Mesenchymal stem cell (in vitro differentiated cells and primary cell): Measurements from ENCODE around the gene GLP2R.

Source experiments
- DNase-seq: peaks from one replicate; pipeline ENCODE4 v3.0.0-alpha.2; 2013
- H2AFZ ChIP-seq: one replicate; pipeline ENCODE4 v1.6.1; 2013; ENCODE audit warnings: low read depth, mild to moderate bottlenecking, control low read depth, inconsistent platforms, low read length, moderate library complexity
- H2AK5ac ChIP-seq: 2 replicates; pipeline ENCODE4 v1.6.1; 2013; ENCODE audit warnings: low read length, moderate library complexity, mild to moderate bottlenecking, inconsistent platforms; ENCODE audit not compliant: severe bottlenecking
- H2BK120ac ChIP-seq: one replicate; pipeline ENCODE4 v1.6.1; 2013; ENCODE audit warnings: low read depth, mild to moderate bottlenecking, inconsistent platforms, low read length, moderate library complexity
- H2BK12ac ChIP-seq, 2 experiments: one replicate each; pipeline ENCODE4 v1.6.1; 2013; ENCODE audit warnings: inconsistent platforms in 2 of 2, low read length in 2 of 2, mild to moderate bottlenecking in 2 of 2, moderate library complexity in 2 of 2, control low read depth in 1 of 2
- H2BK15ac ChIP-seq: one replicate; pipeline ENCODE4 v1.6.1; 2013; ENCODE audit warnings: mild to moderate bottlenecking, low read depth, inconsistent platforms; ENCODE audit not compliant: poor library complexity, severe bottlenecking
- H2BK5ac ChIP-seq: 2 replicates; pipeline ENCODE4 v1.6.1; 2013; ENCODE audit warnings: low read depth, mild to moderate bottlenecking, low read length, control low read depth, inconsistent platforms; ENCODE audit not compliant: poor library complexity, severe bottlenecking
- H3K14ac ChIP-seq, 2 experiments: one replicate each; pipeline ENCODE4 v1.6.1; 2013; ENCODE audit warnings: inconsistent platforms in 2 of 2, low read length in 2 of 2, control low read depth in 1 of 2, mild to moderate bottlenecking in 1 of 2, moderate library complexity in 1 of 2
- H3K18ac ChIP-seq, 2 experiments: one replicate each; pipeline ENCODE4 v1.6.1; 2013; ENCODE audit warnings: inconsistent platforms in 2 of 2, low read length in 2 of 2, control low read depth in 1 of 2, low read depth in 1 of 2, mild to moderate bottlenecking in 1 of 2
- H3K23ac ChIP-seq, 2 experiments: one replicate each; pipeline ENCODE4 v1.6.1; 2013; ENCODE audit warnings: inconsistent platforms in 2 of 2, low read length in 2 of 2, mild to moderate bottlenecking in 2 of 2, moderate library complexity in 2 of 2, control low read depth in 1 of 2
- H3K27ac ChIP-seq: 2 replicates; pipeline ENCODE4 v1.5.1; 2013; ENCODE audit warnings: mild to moderate bottlenecking, moderate library complexity, low read length, control low read depth, inconsistent platforms; ENCODE audit not compliant: poor library complexity, severe bottlenecking
- H3K27me3 ChIP-seq, 2 experiments: 2 replicates each; pipeline versions ENCODE4 v1.6.1 to v1.7.0; 2013; ENCODE audit warnings: low read length in 2 of 2, mild to moderate bottlenecking in 2 of 2, moderate library complexity in 2 of 2, control low read depth in 1 of 2, inconsistent platforms in 1 of 2; ENCODE audit not compliant: control insufficient read depth in 1 of 2, insufficient read depth in 1 of 2
- H3K36me3 ChIP-seq, 2 experiments: 2 replicates each; pipeline versions ENCODE4 v1.6.1 to v1.7.0; 2013; ENCODE audit warnings: low read length in 2 of 2, control low read depth in 1 of 2, inconsistent platforms in 1 of 2, low read depth in 1 of 2, mild to moderate bottlenecking in 1 of 2; ENCODE audit not compliant: insufficient read depth in 2 of 2, control insufficient read depth in 1 of 2
- H3K4ac ChIP-seq, 2 experiments: one replicate each; pipeline ENCODE4 v1.6.1; 2013; ENCODE audit warnings: inconsistent platforms in 2 of 2, low read length in 2 of 2, mild to moderate bottlenecking in 2 of 2, moderate library complexity in 2 of 2, control low read depth in 1 of 2, low read depth in 1 of 2
- H3K4me1 ChIP-seq: 2 replicates; pipeline ENCODE4 v1.6.1; 2013; ENCODE audit warnings: low read depth, low read length, control low read depth; ENCODE audit not compliant: control insufficient read depth, insufficient read depth
- H3K4me2 ChIP-seq: 2 replicates; pipeline ENCODE4 v1.6.1; 2013; ENCODE audit warnings: low read length, mild to moderate bottlenecking, inconsistent platforms; ENCODE audit not compliant: poor library complexity, severe bottlenecking
- H3K4me3 ChIP-seq, 2 experiments: 2 replicates each; pipeline versions ENCODE4 v1.5.1 to v1.7.0; 2013; ENCODE audit warnings: low read length in 2 of 2, mild to moderate bottlenecking in 2 of 2, control low read depth in 1 of 2, low read depth in 1 of 2; ENCODE audit not compliant: insufficient read depth in 1 of 2
- H3K79me1 ChIP-seq: replicated peaks from 2 replicates; pipeline ENCODE4 v1.6.1; 2013; ENCODE audit warnings: mild to moderate bottlenecking, control low read depth, low read length, inconsistent platforms; ENCODE audit not compliant: poor library complexity, severe bottlenecking
- H3K9ac ChIP-seq: 2 replicates; pipeline ENCODE4 v1.7.0; 2013; ENCODE audit warnings: mild to moderate bottlenecking, low read length, moderate library complexity
- H3K9me3 ChIP-seq: 2 replicates; pipeline ENCODE4 v1.7.0; 2013; ENCODE audit warnings: mild to moderate bottlenecking, low read length; ENCODE audit not compliant: control insufficient read depth
- H4K8ac ChIP-seq: one replicate; pipeline ENCODE4 v1.6.1; 2013; ENCODE audit warnings: inconsistent platforms, mild to moderate bottlenecking, low read length, moderate library complexity
- H4K91ac ChIP-seq: one replicate; pipeline ENCODE4 v1.6.1; 2013; ENCODE audit warnings: mild to moderate bottlenecking, low read length, inconsistent platforms
- WGBS: methylation state at CpG from one replicate; pipeline ENCODE4 v1.1.7; 2013; ENCODE audit warnings: mixed read lengths; 5-methylcytosine and 5-hydroxymethylcytosine counted together

Gene GLP2R

DNA sequence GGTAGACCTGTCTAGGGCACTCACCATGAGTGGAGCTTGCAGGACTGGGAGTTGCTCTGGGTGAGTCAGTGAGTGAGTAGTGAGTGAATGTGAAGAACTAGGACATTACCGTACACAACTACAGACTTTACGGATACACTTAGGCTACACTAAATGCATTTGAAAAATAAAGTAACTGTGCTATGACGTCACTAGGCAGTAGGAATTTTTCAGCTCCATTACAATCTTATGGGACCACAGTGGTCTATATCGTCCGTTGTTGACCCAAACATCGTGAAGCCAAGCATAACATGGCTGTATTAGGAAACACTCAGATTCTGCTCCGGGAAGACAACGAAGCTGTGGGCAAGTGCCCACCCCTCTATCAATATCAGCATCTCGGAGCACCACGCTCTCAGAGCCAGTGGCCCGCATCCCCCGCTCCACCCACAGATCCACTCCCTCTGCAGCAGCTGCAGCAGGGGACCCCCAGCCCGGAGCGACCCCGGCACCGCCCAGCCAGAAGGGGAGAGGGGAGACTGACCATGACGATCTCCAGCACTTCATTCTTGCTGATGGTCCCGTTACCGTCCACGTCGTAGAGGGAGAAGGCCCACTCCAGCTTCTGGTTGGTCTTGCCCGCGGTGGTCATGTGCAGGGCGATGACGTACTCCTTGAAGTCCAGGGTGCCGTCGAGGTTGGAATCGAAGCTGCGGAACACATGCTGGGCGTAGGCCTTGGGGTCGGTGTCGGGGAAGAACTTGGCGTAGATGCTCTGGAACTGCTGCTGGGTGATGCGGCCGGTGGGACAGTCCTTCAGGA lies 78.8 kb downstream of the GLP2R start:
- 96% methylated on average over 35 of the region's 35 CpGs for WGBS
- Histone ChIP-seq H2BK15ac (peak overlapping the region; percentile 36), H3K4me1 (peaks cover 22% of the 10 kb centered on the region), H3K18ac (no peak overlapping the region), H2AK5ac (no peak overlapping the region), H3K27ac (no peak overlapping the region), H2BK12ac (peak overlapping the region; percentile 4 to 38), H3K27me3 (peaks cover 0 to 9% of the 10 kb centered on the region in 2 experiments), H3K4me2 (no peak overlapping the region), H3K4ac (no peak overlapping the region), H3K14ac (no peak overlapping the region), H4K8ac (peak overlapping the region; percentile 31), H2BK5ac (no peak overlapping the region), H3K79me1 (no peaks in the 10 kb centered on the region), H3K9me3 (no peaks in the 10 kb centered on the region), H2BK120ac (no peak overlapping the region), H3K23ac (no peak overlapping the region), H3K4me3 (no peak overlapping the region), H4K91ac (no peak overlapping the region), H2AFZ (no peak overlapping the region), H3K36me3 (peaks cover 0 to 3% of the 10 kb centered on the region in 2 experiments), H3K9ac (no peak overlapping the region)
- DNase-seq = no peak

DNA sequence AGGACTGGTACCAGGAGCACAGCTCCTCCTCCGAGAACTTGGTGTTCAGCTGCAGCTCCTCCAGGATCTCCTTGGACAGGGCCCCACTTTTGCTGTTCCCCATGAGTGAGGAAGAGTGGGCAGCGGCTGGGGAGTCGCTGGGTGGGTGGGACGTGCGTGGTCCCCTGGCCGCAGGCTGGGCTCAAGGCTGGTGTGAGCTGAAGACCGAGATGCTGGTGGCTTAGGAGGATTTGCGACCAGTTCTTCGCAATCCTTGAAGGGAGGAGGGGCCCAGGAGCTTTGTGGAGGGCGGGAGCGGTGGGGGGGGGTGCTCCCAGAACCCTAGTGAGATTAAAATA lies 79.3 kb downstream of the GLP2R start, which contains the start of gene RCVRN:
Gene RCVRN (minus strand): TSS at position 194 of the 338 bp plus-strand sequence. CDS start 91 bp downstream, at position 103.
- Histone ChIP-seq H3K18ac (peak within 1 kb of the TSS in 1 of 2 experiments; percentile 1), H3K4ac (no peak within 1 kb of the TSS), H3K23ac (no peak within 1 kb of the TSS), H2BK15ac (peak within 1 kb of the TSS; percentile 36), H3K27me3 (peaks cover 0 to 9% of the 10 kb centered on the region in 2 experiments), H4K91ac (peak within 1 kb of the TSS; percentile 48), H3K36me3 (peaks cover 0 to 3% of the 10 kb centered on the region in 2 experiments), H2AFZ (no peak within 1 kb of the TSS), H2BK12ac (peak within 1 kb of the TSS; percentile 8 to 38), H2BK120ac (peak within 1 kb of the TSS; percentile 6), H3K4me3 (no peak within 1 kb of the TSS), H3K9ac (no peak within 1 kb of the TSS), H2BK5ac (no peak within 1 kb of the TSS), H3K4me1 (peaks cover 20% of the 10 kb centered on the region), H3K79me1 (no peaks in the 10 kb centered on the region), H4K8ac (peak within 1 kb of the TSS; percentile 31), H3K4me2 (no peak within 1 kb of the TSS), H3K27ac (no peak within 1 kb of the TSS), H3K14ac (no peak within 1 kb of the TSS), H2AK5ac (no peak within 1 kb of the TSS), H3K9me3 (no peaks in the 10 kb centered on the region)
- 97% methylated on average over 11 of the region's 11 CpGs for WGBS
- DNase-seq = no peak

DNA sequence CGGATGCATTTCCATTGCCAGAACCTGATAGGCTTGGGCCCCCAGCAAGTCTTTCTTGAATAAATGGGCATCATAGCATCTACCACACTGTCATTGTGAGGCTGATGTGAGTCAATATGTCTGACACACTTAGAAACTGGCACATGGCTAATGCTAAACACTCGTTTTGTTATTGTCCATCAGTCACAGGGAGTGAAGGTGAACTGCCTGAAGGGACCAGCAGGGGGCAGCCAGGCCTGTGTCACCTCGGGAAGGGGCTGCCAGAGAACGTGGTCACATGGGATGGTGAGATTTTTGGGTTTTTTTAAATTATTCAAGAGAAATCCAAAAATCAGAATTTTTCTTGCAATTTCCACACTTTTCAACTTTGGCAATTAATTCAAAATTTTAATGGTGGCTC lies 80.2 kb downstream of the GLP2R start:
- no peak overlapping the region for H3K4ac ChIP-seq
- H3K9ac ChIP-seq = no peak overlapping the region
- H2AFZ ChIP-seq = no peak overlapping the region
- no peak overlapping the region for H3K4me3 ChIP-seq
- no peak overlapping the region for H2BK5ac ChIP-seq
- H2BK15ac ChIP-seq = no peak overlapping the region
- peaks cover 0 to 9% of the 10 kb centered on the region in 2 experiments for H3K27me3 ChIP-seq
- no peak overlapping the region for H3K14ac ChIP-seq
- no peaks in the 10 kb centered on the region for H3K79me1 ChIP-seq
- peak overlapping the region; percentile 6 for H2BK120ac ChIP-seq
- peaks cover 18% of the 10 kb centered on the region for H3K4me1 ChIP-seq
- H4K91ac ChIP-seq = peak overlapping the region; percentile 48
- no peak overlapping the region for H3K23ac ChIP-seq
- WGBS = 42% methylated on average over 2 of the region's 4 CpGs
- peaks cover 0 to 3% of the 10 kb centered on the region in 2 experiments for H3K36me3 ChIP-seq
- H4K8ac ChIP-seq = no peak overlapping the region
- H3K18ac ChIP-seq = peak overlapping the region in 1 of 2 experiments; percentile 1
- no peak overlapping the region for H3K4me2 ChIP-seq
- H2AK5ac ChIP-seq = no peak overlapping the region
- peak overlapping the region in 1 of 2 experiments; percentile 8 for H2BK12ac ChIP-seq
- no peak overlapping the region for H3K27ac ChIP-seq
- peak; percentile 39 for DNase-seq
- H3K9me3 ChIP-seq = no peaks in the 10 kb centered on the region

DNA sequence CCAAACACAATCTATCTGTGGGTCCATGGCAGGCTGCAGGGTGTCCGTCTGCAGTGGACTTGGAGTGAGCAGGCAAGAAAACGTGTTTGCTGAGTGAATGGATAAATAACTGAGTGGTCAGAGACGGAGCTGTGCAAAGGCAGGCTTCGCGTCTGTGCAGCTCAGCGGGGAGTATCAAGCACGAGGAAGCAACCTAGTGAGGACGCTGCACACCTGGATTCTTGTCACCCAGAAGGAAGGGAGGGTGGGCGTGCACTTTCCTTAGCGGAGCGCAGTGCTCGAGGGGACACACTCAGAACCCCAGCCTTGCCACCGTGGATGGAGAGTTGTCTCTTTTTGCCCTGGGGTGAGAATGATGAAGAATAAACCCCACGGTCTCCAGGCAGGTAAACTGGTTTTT lies 80.9 kb downstream of the GLP2R start:
- Histone ChIP-seq H2AFZ (no peak overlapping the region), H4K8ac (no peak overlapping the region), H3K27ac (no peak overlapping the region), H2BK12ac (peak overlapping the region in 1 of 2 experiments; percentile 91), H3K18ac (peak overlapping the region in 1 of 2 experiments; percentile 2), H3K9ac (no peak overlapping the region), H3K4me3 (no peak overlapping the region), H2BK5ac (no peak overlapping the region), H3K36me3 (peaks cover 2 to 4% of the 10 kb centered on the region in 2 experiments), H3K27me3 (peaks cover 0 to 9% of the 10 kb centered on the region in 2 experiments), H3K79me1 (no peaks in the 10 kb centered on the region), H3K23ac (no peak overlapping the region), H2BK15ac (no peak overlapping the region), H3K9me3 (no peaks in the 10 kb centered on the region), H3K4me2 (no peak overlapping the region), H2BK120ac (no peak overlapping the region), H2AK5ac (no peak overlapping the region), H3K4me1 (peaks cover 14% of the 10 kb centered on the region), H3K4ac (no peak overlapping the region), H4K91ac (peak overlapping the region; percentile 1), H3K14ac (no peak overlapping the region)
- no peak for DNase-seq
- WGBS = 91% methylated on average over 14 of the region's 14 CpGs
